DOHH2 (cell line): ENCODE results near the gene TAF4B.

Source experiments
- H3F3A ChIP-seq: fragments of 200-600 bp; sonication (generic), shearing (Covaris generic); 2 replicates; pipeline ENCODE4 v1.6.0; 2016; ENCODE audit warnings: antibody characterized with exemption, mild to moderate bottlenecking; ENCODE audit not compliant: control insufficient read depth, insufficient read depth
- H3K27ac ChIP-seq: fragments of 200-600 bp; sonication (generic); 2 replicates; pipeline ENCODE4 v1.5.1; 2014; ENCODE audit warnings: low read depth, mild to moderate bottlenecking, low read length, moderate library complexity
- H3K27me3 ChIP-seq: fragments of 200-600 bp; sonication (generic); 2 replicates; pipeline ENCODE4 v1.6.1; 2014; ENCODE audit warnings: mild to moderate bottlenecking, low read length, mixed read lengths; ENCODE audit not compliant: control insufficient read depth
- H3K36me3 ChIP-seq: fragments of 200-600 bp; sonication (generic); 2 replicates; pipeline ENCODE4 v1.6.1; 2014; ENCODE audit warnings: mild to moderate bottlenecking, low read length, moderate library complexity, mixed read lengths; ENCODE audit not compliant: control insufficient read depth
- H3K4me1 ChIP-seq: fragments of 200-600 bp; sonication (generic); 2 replicates; pipeline ENCODE4 v1.6.1; 2014; ENCODE audit warnings: mild to moderate bottlenecking, low read length, mixed read lengths; ENCODE audit not compliant: control insufficient read depth
- H3K4me2 ChIP-seq: fragments of 200-600 bp; sonication (generic); 2 replicates; pipeline ENCODE4 v1.6.0; 2014; ENCODE audit warnings: mild to moderate bottlenecking, low read length, moderate library complexity
- H3K4me3 ChIP-seq: fragments of 200-600 bp; sonication (generic); 2 replicates; pipeline ENCODE4 v1.5.1; 2014; ENCODE audit warnings: mild to moderate bottlenecking, low read length, mixed read lengths
- H3K79me2 ChIP-seq: fragments of 200-600 bp; sonication (generic); 2 replicates; pipeline ENCODE4 v1.6.1; 2014; ENCODE audit warnings: mild to moderate bottlenecking, low read length, mixed read lengths; ENCODE audit not compliant: control insufficient read depth
- H3K9me2 ChIP-seq: fragments of 200-600 bp; sonication (generic); replicated peaks from 2 replicates; pipeline ENCODE4 v1.6.1; 2014; ENCODE audit warnings: mild to moderate bottlenecking, low read length, mixed read lengths; ENCODE audit not compliant: control insufficient read depth
- H3K9me3 ChIP-seq: fragments of 200-600 bp; sonication (generic); 2 replicates; pipeline ENCODE4 v1.6.1; 2014; ENCODE audit warnings: antibody characterized with exemption, low read length, mixed read lengths; ENCODE audit not compliant: control insufficient read depth, insufficient read depth
- H4K20me1 ChIP-seq: fragments of 200-600 bp; sonication (generic); 2 replicates; pipeline ENCODE4 v1.6.0; 2014; ENCODE audit warnings: low read depth, mild to moderate bottlenecking, antibody characterized with exemption, low read length, moderate library complexity; ENCODE audit not compliant: control insufficient read depth, insufficient read depth
- CTCF ChIP-seq: fragments of 200-600 bp; sonication (generic); IDR thresholded peaks from one replicate; pipeline ENCODE4 v1.5.1; 2014; ENCODE audit warnings: antibody characterized with exemption, mild to moderate bottlenecking, low read depth, low read length; ENCODE audit not compliant: poor library complexity, severe bottlenecking
- EZH2phosphoT487 ChIP-seq: fragments of 200-600 bp; sonication (generic); IDR thresholded peaks from 2 replicates; pipeline ENCODE4 v1.6.1; 2017; ENCODE audit warnings: borderline replicate concordance, mild to moderate bottlenecking, antibody characterized with exemption, low read length, moderate library complexity, mixed read lengths

TAF4B gene

GRCh38 chr18:26415631-26416030, 189.4 kb downstream of the TAF4B start:
- TF ChIP-seq EZH2phosphoT487 = no peak
- TF ChIP-seq CTCF = no peak
- Histone ChIP-seq H4K20me1 (no peaks in the 10 kb centered on the region), H3K4me3 (no peak overlapping the region), H3K79me2 (no peaks in the 10 kb centered on the region), H3K4me1 (peaks cover 5% of the 10 kb centered on the region), H3F3A (no peaks in the 10 kb centered on the region), H3K36me3 (no peaks in the 10 kb centered on the region), H3K27ac (no peak overlapping the region), H3K9me2 (no peaks in the 10 kb centered on the region), H3K9me3 (no peaks in the 10 kb centered on the region), H3K27me3 (no peaks in the 10 kb centered on the region), H3K4me2 (no peak overlapping the region)

- H3K79me2 ChIP-seq = no peaks in the 10 kb centered on the region
- TF ChIP-seq CTCF (no peak), EZH2phosphoT487 (no peak)
- H3K9me2 ChIP-seq = no peaks in the 10 kb centered on the region
- H3K9me3 ChIP-seq = no peaks in the 10 kb centered on the region
- no peaks in the 10 kb centered on the region for H3K36me3 ChIP-seq
- no peak overlapping the region for H3K4me2 ChIP-seq
- no peaks in the 10 kb centered on the region for H3F3A ChIP-seq
- H3K27ac ChIP-seq = no peak overlapping the region
- peaks cover 5% of the 10 kb centered on the region for H3K4me1 ChIP-seq
- no peaks in the 10 kb centered on the region for H3K27me3 ChIP-seq
- no peak overlapping the region for H3K4me3 ChIP-seq
- no peaks in the 10 kb centered on the region for H4K20me1 ChIP-seq
These were observed 190.5 kb downstream of the TAF4B start for GRCh38 chr18:26416652-26417150.

GRCh38 chr18:26417190-26417589, 190.9 kb downstream of the TAF4B start:
- Histone ChIP-seq H3K4me3 (no peak overlapping the region), H3F3A (no peaks in the 10 kb centered on the region), H3K27me3 (no peaks in the 10 kb centered on the region), H3K4me2 (no peak overlapping the region), H3K9me2 (no peaks in the 10 kb centered on the region), H3K9me3 (no peaks in the 10 kb centered on the region), H3K4me1 (peaks cover 5% of the 10 kb centered on the region), H3K27ac (no peak overlapping the region), H3K36me3 (no peaks in the 10 kb centered on the region), H4K20me1 (no peaks in the 10 kb centered on the region), H3K79me2 (no peaks in the 10 kb centered on the region)
- TF ChIP-seq CTCF = no peak
- no peak for TF ChIP-seq EZH2phosphoT487
